ENCODE data around the gene PRSS21. TPM values are rescaled to one million over a fixed set of nuclear protein-coding genes. Genes with fewer than 3 reads are reported as not detected.

The PRSS21 gene
- 17.1 TPM for total RNA-seq
- long read RNA-seq, transcript PRSS21-201 (6 exons, 1,101 nt) = major isoform, 11 of 24 reads
- long read RNA-seq, partial matches to known transcripts = 4 of 24 reads
- long read RNA-seq, other reads (novel, unspliced or antisense) = 7 of 24 reads

DNA sequence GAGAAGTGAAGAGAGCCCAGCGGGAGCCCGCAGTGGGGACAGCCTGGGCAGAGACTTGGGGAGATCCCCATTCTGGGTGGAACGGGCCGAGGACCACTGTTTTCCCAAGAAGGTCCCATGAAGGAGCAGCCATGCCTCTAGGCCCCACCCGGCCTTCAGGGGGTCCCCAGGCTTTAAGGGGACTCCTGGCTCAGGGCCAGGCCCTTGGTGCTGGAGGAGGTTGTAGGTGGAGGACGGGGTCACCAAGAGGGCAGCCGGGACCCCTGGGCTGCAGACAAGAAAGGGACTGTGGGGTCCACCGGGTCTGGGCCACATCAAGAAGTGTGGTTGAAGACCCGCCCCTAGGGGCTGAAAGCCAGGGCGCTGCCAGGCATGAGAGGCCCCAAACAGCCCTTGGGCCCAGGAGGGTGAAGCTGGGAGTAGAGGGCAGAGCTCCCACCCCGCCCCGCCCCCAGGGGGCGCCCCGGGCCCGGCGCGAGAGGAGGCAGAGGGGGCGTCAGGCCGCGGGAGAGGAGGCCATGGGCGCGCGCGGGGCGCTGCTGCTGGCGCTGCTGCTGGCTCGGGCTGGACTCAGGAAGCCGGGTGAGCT lies at the start of gene PRSS21:
Gene PRSS21, plus strand, starts transcription at position 487 of the 589 bp plus-strand sequence. Its CDS starts 32 bp downstream, at position 519.
- DNase-seq = peak; percentile 64

DNA sequence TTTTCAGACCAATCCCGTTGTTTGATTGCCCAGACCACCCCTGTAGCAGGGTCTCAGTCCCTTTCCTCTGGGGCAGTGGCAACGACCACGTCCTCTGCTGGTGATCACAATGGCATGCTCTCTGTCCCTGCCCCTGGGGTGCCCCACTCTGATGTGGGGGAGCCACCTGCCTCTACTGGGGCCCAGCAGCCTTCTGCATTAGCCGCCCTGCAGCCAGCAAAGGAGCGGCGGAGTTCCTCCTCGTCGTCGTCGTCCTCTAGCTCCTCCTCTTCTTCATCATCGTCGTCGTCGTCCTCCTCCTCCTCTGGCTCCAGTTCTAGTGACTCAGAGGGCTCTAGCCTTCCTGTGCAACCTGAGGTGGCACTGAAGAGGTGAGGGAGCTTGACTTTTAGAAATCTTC lies 49.1 kb upstream of the PRSS21 start:
- intact Hi-C loops (cut with DNase I) = no loop called here
- Histone ChIP-seq H3K27ac (no peak overlapping the region), H3K36me3 (peaks cover 97% of the 10 kb centered on the region), H3K27me3 (no peaks in the 10 kb centered on the region), H3K4me1 (no peaks in the 10 kb centered on the region), H3K4me3 (no peak overlapping the region), H3K9me3 (no peaks in the 10 kb centered on the region)
- TF ChIP-seq, protein P1, sequence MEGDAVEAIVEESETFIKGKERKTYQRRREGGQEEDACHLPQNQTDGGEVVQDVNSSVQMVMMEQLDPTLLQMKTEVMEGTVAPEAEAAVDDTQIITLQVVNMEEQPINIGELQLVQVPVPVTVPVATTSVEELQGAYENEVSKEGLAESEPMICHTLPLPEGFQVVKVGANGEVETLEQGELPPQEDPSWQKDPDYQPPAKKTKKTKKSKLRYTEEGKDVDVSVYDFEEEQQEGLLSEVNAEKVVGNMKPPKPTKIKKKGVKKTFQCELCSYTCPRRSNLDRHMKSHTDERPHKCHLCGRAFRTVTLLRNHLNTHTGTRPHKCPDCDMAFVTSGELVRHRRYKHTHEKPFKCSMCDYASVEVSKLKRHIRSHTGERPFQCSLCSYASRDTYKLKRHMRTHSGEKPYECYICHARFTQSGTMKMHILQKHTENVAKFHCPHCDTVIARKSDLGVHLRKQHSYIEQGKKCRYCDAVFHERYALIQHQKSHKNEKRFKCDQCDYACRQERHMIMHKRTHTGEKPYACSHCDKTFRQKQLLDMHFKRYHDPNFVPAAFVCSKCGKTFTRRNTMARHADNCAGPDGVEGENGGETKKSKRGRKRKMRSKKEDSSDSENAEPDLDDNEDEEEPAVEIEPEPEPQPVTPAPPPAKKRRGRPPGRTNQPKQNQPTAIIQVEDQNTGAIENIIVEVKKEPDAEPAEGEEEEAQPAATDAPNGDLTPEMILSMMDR (IDR thresholded peaks at IDR 0.05) = no peak
- ATAC-seq = no peak
- no peak for DNase-seq

More for the DNA sequence above, at the start of gene PRSS21:
- Histone ChIP-seq H3K27ac (no peak within 1 kb of the TSS), H3K4me3 (peak within 1 kb of the TSS; percentile 1), H3K4me1 (no peaks in the 10 kb centered on the region), H3K9me3 (no peaks in the 10 kb centered on the region), H3K36me3 (no peaks in the 10 kb centered on the region), H3K27me3 (peaks cover 14% of the 10 kb centered on the region)
- ATAC-seq = peak; percentile 39
- intact Hi-C loops (cut with DNase I) = no loop called here
- TF ChIP-seq, protein P1 (IDR thresholded peaks at IDR 0.05) = peak; percentile 5

DNA sequence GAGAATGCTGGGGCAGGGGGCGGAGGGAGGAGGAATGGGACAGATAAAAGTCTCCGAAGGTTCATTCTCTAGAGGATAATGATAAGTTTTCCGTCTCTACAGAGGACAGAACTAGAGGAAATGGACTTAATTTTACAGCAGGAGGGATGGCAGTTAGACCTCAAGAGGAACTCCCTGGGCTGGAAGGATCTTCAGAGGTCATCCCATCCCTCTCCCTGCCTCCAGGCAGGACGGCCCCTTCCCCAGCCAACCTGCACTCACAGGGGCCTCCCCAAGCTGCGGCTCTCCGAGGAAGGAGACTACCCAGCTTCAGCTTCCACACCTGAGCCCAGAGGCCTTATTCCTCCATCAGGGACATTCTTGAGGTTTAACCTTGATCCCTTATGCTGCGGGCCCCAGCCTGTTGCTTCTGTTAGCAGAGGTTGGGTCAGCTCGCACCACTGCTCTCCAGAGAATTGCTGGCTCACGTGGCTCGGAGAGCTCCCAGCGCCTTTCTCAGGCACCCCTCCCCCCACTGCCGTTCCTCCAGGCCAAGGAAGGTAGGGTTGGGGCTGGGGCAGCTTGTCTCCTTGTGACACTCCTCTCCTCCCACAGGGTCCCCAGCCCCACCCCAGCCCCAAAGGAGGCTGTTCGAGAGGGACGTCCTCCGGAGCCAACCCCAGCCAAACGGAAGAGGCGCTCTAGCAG lies 48.5 kb upstream of the PRSS21 start:
- ATAC-seq (no peak), DNase-seq (no peak)
- Histone ChIP-seq H3K27me3 (no peaks in the 10 kb centered on the region), H3K4me3 (no peak overlapping the region), H3K4me1 (no peaks in the 10 kb centered on the region), H3K27ac (no peak overlapping the region), H3K9me3 (no peaks in the 10 kb centered on the region), H3K36me3 (peaks cover 97% of the 10 kb centered on the region)
- intact Hi-C loops (cut with DNase I) = no loop called here
- TF ChIP-seq, protein P1 (IDR thresholded peaks at IDR 0.05) = no peak

GRCh38 chr16:2769100-2769529 lies 47.9 kb upstream of the PRSS21 start:
- Histone ChIP-seq H3K4me1 (no peaks in the 10 kb centered on the region), H3K4me3 (no peak overlapping the region), H3K36me3 (peaks cover 97% of the 10 kb centered on the region), H3K9me3 (no peaks in the 10 kb centered on the region), H3K27me3 (no peaks in the 10 kb centered on the region), H3K27ac (no peak overlapping the region)
- peak; percentile 63 for DNase-seq
- TF ChIP-seq, protein P1 (IDR thresholded peaks at IDR 0.05) = no peak
- intact Hi-C loops (cut with DNase I) = no loop called here
- ATAC-seq = no peak

GRCh38 chr16:2769675-2770056 lies 47.4 kb upstream of the PRSS21 start:
- Histone ChIP-seq H3K27ac (peak overlapping the region; percentile 26), H3K36me3 (peaks cover 97% of the 10 kb centered on the region), H3K27me3 (no peaks in the 10 kb centered on the region), H3K4me3 (no peak overlapping the region), H3K4me1 (no peaks in the 10 kb centered on the region), H3K9me3 (no peaks in the 10 kb centered on the region)
- DNase-seq = peak; percentile 80
- peak; percentile 83 for ATAC-seq
- TF ChIP-seq, protein P1 (IDR thresholded peaks at IDR 0.05) = no peak
- intact Hi-C loops (cut with DNase I) = no loop called here

Measured in upper lobe of right lung (tissue), 1 donor.